Head of caudate nucleus (tissue), 42 donors: ENCODE results near the gene TEKT5.
A peak's percentile ranks its signal among the peaks of the same experiment; 100 is the strongest.
"Not testable (repeated sequence)": the region's sequence is repeated elsewhere in the genome, so short reads cannot be mapped to it uniquely, and the experiment has no call there.

ENCODE experiments used
- DNase-seq, 42 donors: peaks; one replicate each; pipeline versions ENCODE4 v3.0.0 to v3.0.0-alpha.2; 2020 to 2021; ENCODE audit warnings: mixed read lengths in 7 of 42
- intact Hi-C: fragments of 100-400 bp; cut with DNase I; formaldehyde crosslinking; loops from one replicate; pipeline ENCODE4 v1.15.0; 2022

The TEKT5 gene

GRCh38 chr16:10692470-10692869 lies 2.3 kb downstream of the TEKT5 start:
- DNase-seq: no peak
- intact Hi-C loops: no loop called here

- no peak for DNase-seq
- intact Hi-C loops: no loop called here
Measured at GRCh38 chr16:10688726-10689125, 6.0 kb downstream of the TEKT5 start.

GRCh38 chr16:10688291-10688690 lies 6.4 kb downstream of the TEKT5 start:
- no peak for DNase-seq
- intact Hi-C loops: no loop called here

- intact Hi-C loops: no loop called here
Measured at GRCh38 chr16:10685709-10686108, 9.0 kb downstream of the TEKT5 start.

GRCh38 chr16:10684511-10685151 lies 10.1 kb downstream of the TEKT5 start:
- peak in 2 of 42 donors; percentile 11 to 19 for DNase-seq

More at GRCh38 chr16:10685709-10686108, 9.0 kb downstream of the TEKT5 start:
- DNase-seq: no peak

GRCh38 chr16:10683170-10683569 lies 11.6 kb downstream of the TEKT5 start:
- intact Hi-C loops: no loop called here
- peak in 1 of 42 donors; percentile 5 for DNase-seq

More at GRCh38 chr16:10684511-10685151, 10.1 kb downstream of the TEKT5 start:
- intact Hi-C loops: no loop called here

GRCh38 chr16:10682604-10683003 lies 12.1 kb downstream of the TEKT5 start:
- DNase-seq: peak in 1 of 42 donors; percentile 11
- intact Hi-C loops: no loop called here

GRCh38 chr16:10681310-10682308 lies 13.1 kb downstream of the TEKT5 start:
- intact Hi-C loops: no loop called here
- DNase-seq: peak in 2 of 42 donors; percentile 5 to 12

- DNase-seq: peak in 3 of 42 donors; percentile 5 to 31 (median 7)
- intact Hi-C loops: no loop called here
Measured at GRCh38 chr16:10679921-10680320, 14.8 kb downstream of the TEKT5 start.

GRCh38 chr16:10679441-10679840 lies 15.3 kb downstream of the TEKT5 start:
- intact Hi-C loops: not testable (repeated sequence)

GRCh38 chr16:10678655-10679054 lies 16.1 kb downstream of the TEKT5 start:
- peak in 5 of 42 donors; percentile 1 to 35 (median 13) for DNase-seq
- intact Hi-C loops: no loop called here

More at GRCh38 chr16:10679441-10679840, 15.3 kb downstream of the TEKT5 start:
- DNase-seq: peak in 4 of 42 donors; percentile 5 to 20 (median 8)

GRCh38 chr16:10676284-10676683 lies 18.4 kb downstream of the TEKT5 start:
- no peak for DNase-seq
- intact Hi-C loops: no loop called here

GRCh38 chr16:10675861-10676260 lies 18.9 kb downstream of the TEKT5 start:
- peak in 2 of 42 donors; percentile 5 to 22 for DNase-seq
- intact Hi-C loops: no loop called here

- no peak for DNase-seq
- intact Hi-C loops: no loop called here
Measured at GRCh38 chr16:10675216-10675615, 19.5 kb downstream of the TEKT5 start.

GRCh38 chr16:10671729-10672128 lies 23.0 kb downstream of the TEKT5 start:
- intact Hi-C loops: no loop called here
- DNase-seq: no peak

- intact Hi-C loops: no loop called here
Measured at GRCh38 chr16:10669791-10670190, 24.9 kb downstream of the TEKT5 start.

GRCh38 chr16:10668322-10669045 lies 26.2 kb downstream of the TEKT5 start:
- intact Hi-C loops: no loop called here
- DNase-seq: peak in 28 of 42 donors; percentile 3 to 55 (median 24)

More at GRCh38 chr16:10669791-10670190, 24.9 kb downstream of the TEKT5 start:
- DNase-seq: no peak

GRCh38 chr16:10667239-10667638 lies 27.5 kb downstream of the TEKT5 start:
- no peak for DNase-seq
- intact Hi-C loops: no loop called here

GRCh38 chr16:10666291-10666690 lies 28.4 kb downstream of the TEKT5 start:
- DNase-seq: no peak
- intact Hi-C loops: no loop called here
